HuH-7.5 (cell line): Measurements from ENCODE around the gene GMDS.

Experiments
- DNase-seq: peaks from one replicate; pipeline ENCODE4 v3.0.0; 2011; ENCODE audit warnings: low spot score

The GMDS gene

DNA sequence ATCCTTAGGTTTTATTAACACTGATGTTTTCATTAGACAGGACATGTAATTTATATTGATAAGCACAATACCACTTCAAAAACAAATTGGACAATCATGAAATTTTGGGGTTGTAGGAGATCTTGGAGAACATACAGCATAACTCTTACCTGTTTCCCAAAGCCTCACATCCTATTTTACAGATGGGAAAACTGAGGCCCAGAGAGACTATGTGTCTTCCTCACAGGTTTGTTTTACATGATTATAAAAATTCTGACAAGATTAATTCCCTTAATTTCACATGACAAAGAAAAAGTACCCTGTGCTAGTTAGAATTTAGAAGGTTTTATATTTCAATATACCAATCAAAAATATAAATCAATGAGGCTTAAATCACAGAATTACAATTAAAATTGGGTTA is 145.5 kb downstream of the GMDS start:
- no peak for DNase-seq

DNA sequence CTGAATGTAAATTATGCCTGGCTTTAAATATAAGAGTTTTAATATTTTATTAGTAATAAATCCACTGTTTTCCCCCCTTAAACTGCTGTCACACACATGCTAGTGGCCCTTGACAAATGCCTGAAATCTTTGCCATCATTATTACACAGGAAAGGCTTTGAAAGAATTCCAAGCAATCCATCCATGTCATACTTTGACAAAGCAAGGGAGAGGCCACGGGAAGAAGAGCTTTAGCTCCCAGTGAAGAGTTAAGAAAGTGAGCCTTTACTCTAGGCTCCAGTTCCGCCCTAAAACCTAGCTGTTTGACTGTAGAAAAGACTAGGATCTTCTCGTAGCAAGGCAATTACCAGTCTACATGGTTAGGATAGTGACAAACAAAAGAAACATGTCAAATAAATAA is 147.9 kb downstream of the GMDS start:
- DNase-seq: no peak

DNA sequence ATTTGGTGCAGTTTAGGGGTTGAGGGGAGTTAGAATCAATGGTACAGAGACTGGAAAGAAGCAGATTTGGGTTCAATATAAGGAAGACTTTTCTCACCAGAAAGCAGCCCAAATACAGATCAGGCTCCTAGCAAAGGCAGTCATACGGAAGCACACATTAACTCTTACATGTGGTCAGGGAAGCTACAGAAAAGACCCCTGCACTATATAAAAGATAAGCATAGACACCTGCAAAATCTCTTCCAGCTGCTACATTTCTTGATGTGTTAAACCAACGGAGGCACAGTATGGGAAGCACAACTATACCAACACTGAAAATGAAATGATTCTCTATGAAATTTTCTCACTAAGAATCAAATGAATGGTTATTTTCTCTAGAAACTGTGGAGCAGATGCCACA is 150.8 kb downstream of the GMDS start:
- DNase-seq: no peak

DNA sequence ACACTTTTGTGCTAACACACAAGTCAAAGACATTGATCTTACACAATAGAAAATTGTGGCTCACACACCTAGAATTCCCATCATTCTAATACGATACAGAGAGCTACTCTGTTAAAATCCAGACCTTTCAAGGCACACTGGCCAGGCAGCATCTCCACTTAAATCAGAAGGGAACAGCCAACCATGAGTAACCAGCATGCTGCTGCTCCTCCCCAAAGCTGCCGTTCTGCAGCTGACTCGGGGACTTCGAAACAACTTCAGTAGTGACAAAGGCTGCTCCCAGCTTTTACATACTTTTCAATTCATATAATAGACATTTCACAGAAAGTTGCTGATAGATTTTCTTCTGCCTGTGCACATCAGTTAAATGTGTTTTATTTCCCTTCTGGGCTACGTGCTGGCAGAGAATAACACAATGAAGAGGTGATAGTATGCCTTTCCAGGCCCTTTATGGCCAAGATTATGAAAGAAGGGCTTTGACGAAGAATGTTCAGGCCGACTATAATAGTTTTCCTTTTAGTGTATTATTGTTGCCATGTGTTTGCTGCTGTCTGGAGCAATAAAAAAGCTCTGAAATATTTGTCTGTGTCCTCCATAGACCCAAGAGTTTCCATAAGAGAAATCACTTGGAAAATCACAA is 159.0 kb downstream of the GMDS start:
- no peak for DNase-seq

DNA sequence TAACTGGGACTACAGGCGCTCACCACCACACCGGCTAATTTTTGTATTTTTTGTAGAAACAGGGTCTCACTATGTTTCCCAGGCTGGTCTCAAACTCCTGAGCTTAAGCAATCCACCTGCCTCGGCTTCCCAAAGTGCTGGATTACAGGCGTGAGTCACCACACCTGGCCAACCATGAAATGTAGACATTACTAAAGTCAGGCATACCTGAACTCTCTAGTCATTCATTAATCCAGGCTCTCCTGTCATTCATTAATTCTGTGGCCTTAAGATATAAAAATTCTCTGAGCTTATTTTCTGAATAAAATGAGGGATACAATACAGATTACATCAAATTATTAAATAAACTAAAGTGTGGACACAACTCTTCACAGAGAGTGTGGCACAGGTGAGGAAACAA is 159.7 kb downstream of the GMDS start:
- DNase-seq: no peak

DNA sequence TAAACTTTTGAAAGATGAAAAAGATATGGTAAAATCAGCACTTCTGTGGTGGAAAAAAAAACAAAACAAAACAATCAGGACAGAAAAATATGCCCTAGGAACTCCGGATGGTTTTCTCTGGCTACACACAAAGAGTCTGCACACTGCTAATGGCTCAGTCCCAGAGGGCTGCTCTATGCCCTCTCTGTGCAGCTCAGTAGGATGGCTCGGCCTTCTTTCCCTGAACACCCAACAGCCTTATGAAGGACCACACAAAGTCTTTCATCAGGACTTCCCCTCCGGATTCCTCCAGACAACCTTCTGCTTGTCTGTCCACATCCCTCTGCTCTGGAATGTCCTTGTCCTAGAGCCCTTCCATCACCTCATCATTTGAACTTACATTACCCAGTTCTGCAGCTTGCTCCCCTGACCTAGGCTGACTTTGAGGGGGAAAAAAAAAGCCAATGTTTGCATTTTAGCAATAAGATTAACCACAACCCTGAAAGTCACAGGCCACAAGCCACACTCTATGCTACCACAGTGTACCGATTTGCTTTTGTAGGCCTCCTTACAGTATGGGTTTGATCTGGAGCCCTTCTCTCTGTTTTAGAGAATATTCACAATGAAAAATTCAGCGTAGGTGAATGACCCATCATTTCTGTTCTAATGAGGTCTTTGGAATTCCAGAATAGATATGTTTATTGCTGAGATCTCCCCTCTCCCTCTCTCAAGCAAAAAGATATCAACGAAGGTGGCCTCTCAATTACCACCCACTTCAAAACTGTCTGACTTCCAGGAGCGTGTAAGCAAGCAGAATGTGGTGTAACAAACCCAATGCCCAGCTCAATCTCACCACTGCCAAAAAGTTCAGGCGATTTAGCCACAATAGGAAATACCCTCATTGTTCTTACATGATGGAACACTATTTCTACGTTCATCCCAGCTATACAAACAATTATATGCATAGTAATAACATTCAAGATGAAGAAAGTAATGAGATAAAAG is 164.0 kb downstream of the GMDS start:
- DNase-seq: no peak

DNA sequence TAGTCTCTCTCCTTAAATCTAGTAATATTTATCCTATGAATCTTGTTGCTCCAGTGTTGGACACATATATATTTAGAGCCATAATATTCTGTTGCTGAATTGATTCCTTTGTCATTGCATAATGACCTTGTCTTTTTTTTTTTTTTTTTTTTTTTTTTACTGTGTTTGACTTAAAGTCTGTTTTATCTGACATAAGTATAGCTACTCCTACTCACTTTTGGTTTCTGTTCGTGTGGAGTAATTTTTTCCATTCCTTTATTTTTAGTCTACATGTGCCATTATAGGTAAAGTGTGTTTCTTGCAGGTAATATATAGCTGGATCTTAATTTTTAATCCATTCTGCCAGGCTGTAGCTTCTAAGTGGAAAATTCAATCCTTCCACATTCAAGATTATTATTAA is 166.5 kb downstream of the GMDS start:
- no peak for DNase-seq

DNA sequence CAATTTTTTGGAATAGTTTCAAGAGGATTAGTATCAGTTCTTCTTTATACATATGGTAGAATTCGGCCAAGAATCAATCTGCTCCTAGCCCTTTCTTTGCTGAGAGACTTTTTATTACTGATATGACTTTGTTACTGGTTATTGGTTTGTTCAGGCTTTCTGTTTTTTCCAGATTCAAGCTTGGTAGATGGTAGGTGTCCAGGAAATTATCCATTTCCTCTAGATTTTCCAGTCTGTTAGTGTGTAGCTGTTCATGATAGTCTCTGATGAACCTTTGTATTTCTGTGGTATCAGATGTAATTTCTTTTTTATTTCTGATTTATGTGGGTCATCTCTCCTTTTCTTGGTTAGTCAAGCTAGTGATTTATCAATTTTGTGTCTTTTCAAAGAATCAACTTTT is 167.6 kb downstream of the GMDS start:
- no peak for DNase-seq

DNA sequence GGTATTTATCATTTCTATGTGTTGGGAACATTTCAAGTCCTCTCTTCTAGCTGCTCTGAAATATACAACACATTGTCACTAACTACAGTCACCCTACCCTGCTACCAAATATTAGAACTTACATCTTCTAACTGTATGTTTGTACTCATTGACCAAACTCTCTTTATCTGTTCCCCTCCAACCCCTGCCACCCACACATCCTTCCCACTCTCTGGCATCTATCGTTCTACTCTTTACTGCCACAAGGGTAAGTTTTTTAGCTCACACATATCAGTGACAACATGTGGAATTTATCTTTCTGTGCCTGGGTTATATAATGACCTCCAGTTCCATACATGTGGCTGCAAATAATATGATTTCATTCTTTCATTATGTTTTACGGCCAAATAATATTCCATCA is 171.9 kb downstream of the GMDS start:
- DNase-seq: no peak

DNA sequence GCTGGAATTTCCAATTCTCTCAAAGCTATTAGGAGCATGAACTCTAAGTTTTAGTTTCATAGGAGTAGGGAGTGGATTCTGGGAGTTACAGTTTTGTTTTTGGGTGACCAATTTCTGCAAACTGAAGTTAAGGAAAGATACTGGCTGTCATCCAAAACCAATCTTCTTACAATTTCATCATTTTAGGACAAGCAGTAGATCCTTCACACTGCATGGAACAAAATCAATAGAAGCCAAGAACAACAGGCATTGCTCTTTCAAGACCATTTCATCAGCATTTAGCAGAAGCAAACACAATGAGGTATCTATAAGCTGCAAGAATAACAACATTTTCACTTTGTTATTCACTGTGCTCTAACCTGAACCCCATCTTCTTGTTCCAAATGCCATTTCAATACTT is 173.0 kb downstream of the GMDS start:
- no peak for DNase-seq

DNA sequence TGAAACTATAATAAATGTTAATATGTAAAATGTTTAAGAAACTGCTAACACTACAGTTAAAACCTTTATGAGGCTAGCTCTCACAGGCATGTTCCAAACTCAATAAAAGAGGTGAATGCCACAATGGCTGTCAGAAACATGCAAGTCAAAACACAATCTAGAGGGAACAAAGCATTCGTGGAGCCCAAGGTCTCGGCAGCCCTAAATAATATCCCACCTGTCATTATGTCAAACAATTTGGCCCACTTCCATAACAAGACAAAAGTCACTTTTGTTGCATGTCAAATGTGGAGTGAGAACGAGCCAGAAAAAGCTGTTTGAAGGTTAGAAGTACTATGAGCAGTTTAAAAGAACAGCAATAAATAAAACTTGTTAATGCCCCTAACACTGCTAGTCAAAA is 181.9 kb downstream of the GMDS start:
- no peak for DNase-seq

DNA sequence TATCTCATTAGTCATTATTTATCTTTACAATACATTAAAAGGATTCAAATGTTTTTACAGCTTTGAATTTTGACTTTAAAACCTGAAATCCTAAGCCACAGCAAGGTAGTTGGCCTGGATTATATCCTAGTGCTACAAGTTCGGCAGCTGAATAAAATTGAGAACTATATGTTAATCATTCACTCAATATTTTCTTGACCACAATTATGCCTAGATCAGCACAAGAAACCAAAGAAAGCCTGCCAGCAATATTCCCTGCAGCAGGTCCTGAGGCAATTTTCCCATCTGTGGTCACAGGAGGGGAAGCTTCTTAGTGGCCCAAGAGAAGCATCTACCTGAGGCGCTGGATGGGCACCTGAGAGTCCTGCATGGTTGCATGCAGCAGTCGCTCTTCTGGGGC is 183.5 kb downstream of the GMDS start:
- no peak for DNase-seq

DNA sequence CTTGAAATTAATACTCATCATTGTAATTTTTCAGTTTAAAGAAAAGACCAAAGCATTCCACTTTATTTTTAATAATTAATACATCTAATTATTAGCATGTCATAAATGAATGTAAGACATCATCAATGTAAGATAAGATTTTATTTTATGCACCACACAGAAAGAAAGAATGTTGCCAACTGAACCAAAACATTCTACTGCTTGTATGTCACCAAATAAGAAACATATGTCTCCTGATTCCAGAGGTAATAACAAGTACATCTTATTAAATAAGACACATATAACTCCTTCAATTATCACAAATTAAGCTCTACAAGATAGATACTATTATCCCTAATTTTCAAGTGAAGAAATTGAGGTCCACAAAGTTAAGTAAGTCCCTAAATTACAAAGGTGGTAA is 189.5 kb downstream of the GMDS start:
- no peak for DNase-seq

DNA sequence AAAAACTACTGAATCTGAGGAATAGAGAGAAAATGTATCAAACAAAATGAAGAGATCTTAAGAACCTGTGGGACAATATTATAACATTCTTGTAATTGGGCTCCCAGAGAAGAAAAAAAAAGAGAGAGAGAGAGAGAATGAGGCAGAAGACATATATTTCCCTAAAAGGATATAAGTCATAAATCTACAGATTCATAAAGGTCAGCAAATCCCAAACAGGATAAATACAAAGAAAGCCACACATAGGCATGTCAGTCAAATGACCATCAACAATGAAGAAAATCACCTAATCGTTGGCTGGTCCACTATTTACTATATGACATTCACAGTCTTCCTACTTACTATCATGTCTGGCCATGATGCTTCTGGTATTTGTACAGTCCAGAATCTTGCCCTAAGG is 190.3 kb downstream of the GMDS start:
- DNase-seq: no peak

DNA sequence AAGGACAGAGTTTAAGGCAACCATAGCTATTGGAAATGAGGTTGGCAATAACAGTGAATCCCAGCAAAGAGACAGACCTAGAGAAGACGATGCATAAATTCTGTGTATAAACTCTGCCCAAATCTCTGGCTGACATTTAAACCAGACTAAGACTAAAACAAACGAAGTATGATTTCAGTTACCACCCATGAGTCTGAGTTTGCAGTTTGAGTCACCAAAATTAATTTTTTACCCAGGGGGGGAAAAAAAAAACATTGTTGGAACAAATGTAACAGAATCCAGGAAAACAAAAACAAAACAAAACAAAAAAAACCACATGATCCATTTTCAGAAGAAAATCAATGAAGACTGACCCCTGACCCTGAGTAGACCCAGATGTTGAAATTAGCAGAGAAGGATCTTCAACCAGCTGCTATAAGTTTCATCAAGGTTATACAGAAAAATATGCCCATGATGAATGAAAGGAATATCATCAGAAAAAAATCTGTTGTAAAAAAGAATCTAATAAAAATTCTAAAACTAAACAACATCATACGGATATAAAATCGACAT is 190.8 kb downstream of the GMDS start:
- no peak for DNase-seq

DNA sequence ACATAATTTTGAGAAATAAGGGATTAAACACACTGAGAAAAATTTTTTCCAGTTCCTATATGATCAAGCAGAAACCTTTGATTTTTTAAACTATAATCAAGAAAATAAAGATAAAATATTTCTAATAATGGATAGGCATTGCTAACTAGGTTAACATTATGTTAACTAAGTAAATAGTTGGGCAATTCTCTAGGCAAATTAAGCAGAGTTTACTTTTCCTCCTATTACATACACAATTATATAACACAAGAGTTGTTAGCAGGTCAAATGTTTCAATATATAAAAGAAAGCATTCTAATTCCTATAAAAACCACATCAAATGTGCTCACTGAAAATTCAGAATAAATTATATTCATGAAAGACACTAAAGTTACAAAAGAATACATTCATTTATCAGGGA is 191.7 kb downstream of the GMDS start:
- DNase-seq: no peak

DNA sequence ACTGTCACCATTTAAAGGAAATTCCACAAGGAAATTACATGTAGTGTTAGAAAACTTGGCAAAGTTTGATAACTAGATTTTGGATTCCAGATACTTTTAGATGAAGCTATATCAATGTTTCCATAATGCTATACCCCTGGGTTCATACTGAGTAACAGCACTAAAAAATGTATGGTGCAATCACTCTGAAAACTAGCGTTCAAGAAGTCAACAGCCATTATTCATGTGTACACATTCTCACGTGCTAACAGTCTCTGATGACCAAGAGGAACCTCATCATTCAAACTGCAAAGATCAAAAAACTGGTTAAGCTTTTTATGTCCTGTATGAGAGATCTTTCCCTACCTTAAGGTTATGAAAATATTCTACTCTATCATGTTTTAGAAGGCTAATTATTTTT is 197.6 kb downstream of the GMDS start:
- no peak for DNase-seq

DNA sequence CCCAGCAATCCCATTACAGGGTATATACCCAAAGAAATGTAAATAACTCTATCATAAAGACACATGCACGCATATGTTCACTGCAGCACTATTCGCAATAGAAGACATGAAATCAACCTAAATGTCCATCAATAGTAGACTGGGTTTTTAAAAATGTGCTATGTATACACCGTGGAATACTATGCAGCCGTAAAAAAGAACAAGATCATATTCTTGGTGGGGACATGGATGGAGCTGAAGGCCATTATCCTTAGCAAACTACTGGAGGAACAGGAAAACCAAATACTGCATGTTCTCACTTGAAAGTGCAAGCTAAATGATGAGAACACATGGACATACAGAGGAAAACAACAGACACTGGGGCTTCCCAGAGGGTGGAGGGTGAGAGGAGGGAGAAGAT is 201.2 kb downstream of the GMDS start:
- no peak for DNase-seq

DNA sequence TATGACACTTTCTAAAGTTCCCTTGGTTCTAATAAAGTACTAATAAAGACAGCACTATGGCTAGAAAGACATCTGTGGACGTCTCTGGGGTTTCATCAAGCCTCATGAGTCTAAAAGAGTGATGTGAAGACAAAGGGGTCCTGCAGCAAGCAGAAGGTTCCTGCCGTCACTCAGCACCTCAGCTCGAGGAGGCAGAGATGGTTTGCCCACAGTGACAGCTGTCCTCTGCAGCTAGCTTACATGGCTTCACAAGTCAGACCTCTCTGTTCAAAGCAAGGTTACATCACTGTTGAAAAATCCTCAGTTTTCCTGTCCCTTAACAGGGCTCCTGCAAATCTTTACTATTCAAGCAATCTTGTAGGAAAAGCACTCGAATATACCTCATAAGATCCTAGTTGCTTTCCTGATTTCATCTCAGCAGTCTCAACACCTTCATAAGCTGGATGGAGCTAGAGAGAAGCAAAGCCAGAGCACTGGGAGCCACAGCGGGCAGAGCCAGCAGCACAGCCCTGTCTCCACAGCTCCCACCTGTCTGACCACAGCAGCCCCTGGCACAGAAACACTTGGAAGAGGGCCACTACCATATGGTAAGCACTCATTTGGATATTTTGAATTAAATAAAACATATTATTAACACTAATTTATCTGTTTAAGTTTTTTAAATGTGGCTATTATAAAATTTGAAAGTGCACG is 202.3 kb downstream of the GMDS start:
- DNase-seq: no peak

DNA sequence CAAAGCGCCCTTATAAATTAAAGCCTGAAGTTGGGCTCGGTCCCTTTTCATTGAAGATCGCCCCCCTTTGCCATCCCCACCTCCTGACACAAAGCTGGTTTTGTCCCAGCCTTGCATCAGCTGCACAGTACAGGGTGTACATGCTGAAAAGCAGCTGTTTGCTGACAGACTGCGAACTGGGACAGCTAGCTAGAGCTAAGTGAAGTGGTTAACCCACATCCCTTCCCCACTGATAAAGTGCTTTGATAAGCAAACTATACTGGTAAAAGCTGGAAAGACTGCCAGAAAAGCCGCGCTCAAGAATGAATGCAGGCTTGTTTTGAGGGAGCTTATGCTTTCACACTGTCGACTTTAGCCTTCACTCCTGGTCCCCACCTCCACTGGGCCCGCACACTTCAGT is 207.3 kb downstream of the GMDS start:
- no peak for DNase-seq

DNA sequence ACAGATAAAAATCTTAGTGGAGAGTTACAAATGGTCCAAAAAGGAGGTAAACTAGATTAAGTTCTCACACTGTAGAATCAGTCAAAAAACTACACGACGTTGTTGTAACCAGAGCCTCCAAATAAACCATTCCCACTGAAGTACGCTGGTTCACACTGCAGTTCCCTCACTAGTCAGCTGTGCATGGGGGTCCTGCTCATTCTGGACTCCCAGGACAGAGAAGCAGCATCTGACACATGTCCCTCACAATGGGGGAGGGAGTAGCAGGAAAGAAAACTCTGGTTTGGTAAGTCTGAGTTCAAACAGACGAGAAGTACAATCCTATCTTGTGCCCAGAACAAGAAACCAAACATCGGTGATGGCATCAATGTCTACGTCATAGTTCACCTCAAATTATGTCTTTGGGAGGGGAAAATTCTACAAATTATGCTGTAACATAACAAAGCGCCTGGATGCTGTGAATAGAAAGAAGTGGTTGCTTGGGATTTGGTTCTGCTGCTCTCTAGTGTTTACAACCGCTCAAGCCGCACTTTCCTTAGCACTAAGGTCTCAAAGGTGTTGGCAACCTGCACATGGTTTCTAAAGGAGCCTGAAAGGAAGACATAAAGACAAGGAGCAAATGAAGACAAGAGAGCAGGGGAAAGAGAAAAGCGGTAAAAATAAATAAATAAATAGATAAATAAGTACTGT is 208.0 kb downstream of the GMDS start:
- DNase-seq: no peak

DNA sequence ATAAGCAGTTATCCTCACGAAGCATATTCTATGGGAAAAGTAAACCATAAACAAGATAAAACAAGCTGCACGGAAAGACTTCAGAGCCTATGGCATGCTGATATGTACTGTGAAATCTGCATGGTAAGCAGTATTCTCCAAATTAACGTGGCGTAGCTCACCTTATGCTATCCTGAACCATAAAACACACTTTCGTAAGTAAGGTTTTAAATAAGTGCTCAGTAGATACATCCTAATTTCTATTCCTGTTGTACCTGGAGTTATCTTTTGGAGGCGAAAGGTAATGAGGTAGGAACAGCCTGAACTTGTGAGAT is 208.7 kb downstream of the GMDS start:
- no peak for DNase-seq
